Esophagus muscularis mucosa (tissue), 4 donors: ENCODE measurements around the gene NSDHL. TPM values are rescaled to one million over a fixed set of nuclear protein-coding genes. Genes with fewer than 3 reads are reported as not detected.
A peak's percentile ranks its signal among the peaks of the same experiment; 100 is the strongest.

ENCODE experiments used
- DNase-seq: peaks from one replicate; pipeline ENCODE4 v3.0.0-alpha.2; 2017; ENCODE audit errors: extremely low spot score
- H3K27ac ChIP-seq, 4 donors: fragments of 200-600 bp; sonication (generic); replicated peaks in 1 of 4; 1 replicate in 3 of 4; 2 replicates in 1 of 4; pipeline ENCODE4 v1.5.1; 2016 to 2019; ENCODE audit warnings: mild to moderate bottlenecking in 1 of 4
- H3K27me3 ChIP-seq, 4 donors: fragments of 200-600 bp; sonication (generic); one replicate each; pipeline versions ENCODE4 v1.5.1 to v1.6.0; 2016 to 2019
- H3K36me3 ChIP-seq, 4 donors: fragments of 200-600 bp; sonication (generic); one replicate each; pipeline ENCODE4 v1.5.1; 2016 to 2019
- H3K4me1 ChIP-seq, 4 donors: fragments of 200-600 bp; sonication (generic); one replicate each; pipeline ENCODE4 v1.5.1; 2016 to 2019
- H3K4me3 ChIP-seq, 4 donors: fragments of 200-600 bp; sonication (generic); 1 replicate in 2 of 4; 2 replicates in 2 of 4; pipeline ENCODE4 v1.5.1; 2016 to 2019; ENCODE audit warnings: mild to moderate bottlenecking in 4 of 4, moderate library complexity in 1 of 4
- H3K9me3 ChIP-seq, 4 donors: fragments of 200-600 bp; sonication (generic); 1 replicate in 3 of 4; 2 replicates in 1 of 4; pipeline ENCODE4 v1.5.1; 2016 to 2019
- CTCF ChIP-seq, 3 experiments: fragments of 200-600 bp in 2 of 3; fragments of 450-650 bp in 1 of 3; sonication (generic) in 2 of 3; IDR thresholded peaks; one replicate each; pipeline ENCODE4 v1.5.1; 2017 to 2019; ENCODE audit warnings: antibody characterized with exemption in 3 of 3, mild to moderate bottlenecking in 2 of 3, moderate library complexity in 1 of 3
- EP300 ChIP-seq: sonication (generic); formaldehyde crosslinking; IDR thresholded peaks from one replicate; pipeline ENCODE4 v1.6.1; 2017; ENCODE audit warnings: antibody characterized with exemption
- POLR2A ChIP-seq: fragments of 450-650 bp; IDR thresholded peaks from one replicate; pipeline ENCODE4 v1.6.1; 2017; ENCODE audit warnings: antibody characterized with exemption, moderate library complexity, mild to moderate bottlenecking, low read depth
- POLR2AphosphoS5 ChIP-seq, 2 donors: sonication (generic); formaldehyde crosslinking; IDR thresholded peaks; one replicate each; pipeline ENCODE4 v1.6.1; 2017; ENCODE audit warnings: antibody characterized with exemption in 2 of 2
- WGBS: methylation state at CpG from one replicate; pipeline ENCODE4 v1.1.5; 2018; 5-methylcytosine and 5-hydroxymethylcytosine counted together
- intact Hi-C: fragments of 100-400 bp; cut with DNase I; formaldehyde crosslinking; loops from one replicate; pipeline ENCODE4 v1.15.1; 2023
- total RNA-seq, 4 donors: library from RNA; depleted of rRNA; stranded (reverse); fragments of >200 nt; gene quantifications; one replicate each; pipeline versions ENCODE4 v1.1.0 to v1.2.1, GENCODE V29; 2016

NSDHL gene
- total RNA-seq, 4 donors from 2014 or later, result 5.8 to 10.1 (median 8.7) TPM

GRCh38 chrX:152819732-152820131 lies 11.1 kb upstream of the NSDHL start:
- Histone ChIP-seq H3K4me3 (no peak overlapping the region), H3K27ac (no peak overlapping the region), H3K27me3 (no peaks in the 10 kb centered on the region), H3K4me1 (no peaks in the 10 kb centered on the region), H3K9me3 (no peaks in the 10 kb centered on the region), H3K36me3 (no peaks in the 10 kb centered on the region)
- TF ChIP-seq POLR2A, result no peak
- no peak for TF ChIP-seq EP300
- TF ChIP-seq POLR2AphosphoS5 (IDR thresholded peaks at IDR 0.05), result no peak
- TF ChIP-seq CTCF (IDR thresholded peaks at IDR 0.05), result no peak
- intact Hi-C loops, result no loop called here
- DNase-seq, result no peak
- 81% methylated on average over 7 of the region's 7 CpGs for WGBS

DNA sequence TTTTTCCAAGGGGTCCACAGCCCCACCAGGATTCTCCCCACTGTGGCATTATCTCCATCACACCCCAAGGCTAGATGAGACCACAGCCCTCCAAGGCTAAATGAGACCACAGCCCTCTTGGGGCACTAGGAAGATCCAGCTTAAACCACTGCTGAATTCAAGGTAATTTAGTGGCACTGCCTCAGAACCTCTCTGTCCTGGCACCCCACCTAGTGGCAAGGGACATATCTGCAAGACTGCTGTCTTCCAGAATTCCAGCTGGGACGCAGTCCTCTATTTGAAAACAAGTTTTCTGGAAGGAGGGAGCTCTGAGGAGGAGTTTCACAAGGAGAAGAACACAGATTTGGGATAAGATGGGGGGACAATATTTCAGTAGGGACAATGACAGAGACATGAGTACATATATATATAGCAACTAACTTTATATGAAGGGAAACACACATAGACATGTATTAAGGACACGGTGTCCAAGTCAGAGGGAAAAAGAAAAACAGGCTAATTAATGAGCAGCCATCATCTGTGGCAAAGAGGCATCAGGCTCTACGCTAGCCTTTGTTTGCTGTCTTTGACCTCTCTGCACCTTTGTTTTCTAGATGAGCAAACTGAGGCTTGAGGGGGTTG lies 9.6 kb upstream of the NSDHL start:
- TF ChIP-seq CTCF (IDR thresholded peaks at IDR 0.05), result peak in 1 of 3 experiments; percentile 43
- no peak for TF ChIP-seq EP300
- TF ChIP-seq POLR2AphosphoS5 (IDR thresholded peaks at IDR 0.05), result no peak
- Histone ChIP-seq H3K9me3 (no peaks in the 10 kb centered on the region), H3K27ac (no peak overlapping the region), H3K4me3 (no peak overlapping the region), H3K4me1 (no peaks in the 10 kb centered on the region), H3K27me3 (no peaks in the 10 kb centered on the region), H3K36me3 (no peaks in the 10 kb centered on the region)
- intact Hi-C loops, result no loop called here
- WGBS, result 72% methylated on average over 3 of the region's 3 CpGs
- DNase-seq, result no peak

DNA sequence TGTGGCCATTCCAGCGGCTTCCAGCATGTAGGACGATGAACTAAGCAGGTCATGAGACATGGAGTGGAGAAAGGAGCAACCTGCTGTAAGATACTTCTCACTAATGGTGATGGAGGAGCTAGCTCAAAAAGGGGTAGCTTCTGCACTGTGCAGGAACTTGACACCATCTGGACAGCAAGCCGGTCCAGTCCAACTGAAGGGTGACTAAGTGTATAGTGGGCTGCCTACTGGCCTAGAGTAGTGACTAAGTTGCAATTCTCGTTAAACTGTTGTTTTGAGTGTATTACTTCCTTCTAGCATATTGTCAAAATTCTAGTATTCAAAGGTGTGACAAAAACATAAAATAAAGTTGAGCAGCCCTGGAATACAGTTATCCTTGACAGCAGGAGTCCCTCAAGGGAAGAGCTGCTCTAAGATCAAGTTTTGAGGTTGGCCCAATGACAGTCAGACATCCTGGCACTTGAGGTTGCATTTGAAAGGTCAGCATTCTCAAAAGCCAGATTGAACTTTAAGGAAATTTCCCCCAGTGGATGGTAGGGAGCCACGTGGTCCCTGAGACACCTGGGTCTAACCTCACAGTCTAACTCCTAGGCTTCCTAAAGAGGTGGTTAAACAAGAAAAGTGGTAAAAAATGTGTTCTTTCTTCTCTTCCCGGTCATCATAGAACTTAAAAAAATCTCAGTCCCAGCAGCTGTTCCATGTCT lies 8.3 kb upstream of the NSDHL start:
- H3K9me3 ChIP-seq, result no peaks in the 10 kb centered on the region
- no peak overlapping the region for H3K4me3 ChIP-seq
- 51% methylated on average over 6 of the region's 6 CpGs for WGBS
- TF ChIP-seq EP300 (no peak), POLR2A (no peak), CTCF (IDR thresholded peaks at IDR 0.05) (no peak)
- H3K4me1 ChIP-seq, result no peaks in the 10 kb centered on the region
- H3K27me3 ChIP-seq, result no peaks in the 10 kb centered on the region
- DNase-seq, result no peak
- intact Hi-C loops, result no loop called here
- no peak overlapping the region for H3K27ac ChIP-seq
- peaks cover 0 to 7% (median 2%) of the 10 kb centered on the region in 4 donors for H3K36me3 ChIP-seq

DNA sequence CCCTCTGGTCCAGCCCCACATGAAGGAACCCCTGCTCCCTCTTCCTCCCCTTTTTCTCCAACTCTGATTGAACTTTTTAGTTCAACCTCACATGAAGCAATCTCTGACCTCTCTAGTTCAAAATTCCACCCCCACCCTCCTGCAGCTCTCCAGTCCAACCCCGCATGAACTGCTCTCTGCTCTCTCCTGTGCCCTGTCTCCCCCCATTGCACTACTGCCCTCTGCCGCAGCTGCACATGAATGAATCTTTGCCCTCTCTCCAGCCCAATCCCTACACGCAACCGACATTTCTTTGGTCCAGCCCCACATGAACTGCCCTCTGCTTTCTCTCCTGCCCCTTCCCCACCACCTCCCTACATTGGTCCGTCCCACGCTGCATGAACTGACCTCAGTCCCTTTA lies 7.2 kb upstream of the NSDHL start:
- intact Hi-C loops, result no loop called here
- no peak for DNase-seq
- H3K4me1 ChIP-seq, result no peaks in the 10 kb centered on the region
- no peaks in the 10 kb centered on the region for H3K27me3 ChIP-seq
- TF ChIP-seq CTCF (IDR thresholded peaks at IDR 0.05) (no peak), POLR2AphosphoS5 (IDR thresholded peaks at IDR 0.05) (no peak), EP300 (no peak)
- no peak overlapping the region for H3K4me3 ChIP-seq
- H3K9me3 ChIP-seq, result no peaks in the 10 kb centered on the region
- H3K36me3 ChIP-seq, result peaks cover 0 to 18% (median 2%) of the 10 kb centered on the region in 4 donors
- WGBS, result 58% methylated on average over 6 of the region's 6 CpGs
- H3K27ac ChIP-seq, result no peak overlapping the region
